ENCODE results near the gene NR2C2AP.
A peak's percentile ranks its signal among the peaks of the same experiment; 100 is the strongest.

Gene NR2C2AP

GRCh38 chr19:19171821-19172532, 31.2 kb downstream of the NR2C2AP start:
- Histone ChIP-seq H3K27ac (ENCODE audit: low read depth, low read length, poor library complexity, severe bottlenecking) (peak overlapping the region; percentile 73), H3F3A (ENCODE audit: insufficient read depth, low read length) (no peaks in the 10 kb centered on the region), H3K27me3 (ENCODE audit: insufficient read depth, low read length) (no peaks in the 10 kb centered on the region), H3K9me3 (ENCODE audit: low read length) (no peaks in the 10 kb centered on the region), H4K20me1 (ENCODE audit: insufficient read depth, low read length) (no peaks in the 10 kb centered on the region), H3K36me3 (ENCODE audit: insufficient read depth, low read length) (peaks cover 11% of the 10 kb centered on the region; the same call in 1 of the 2 replicates), H3K4me2 (ENCODE audit: low read length) (no peak overlapping the region; the same call in 1 of the 2 replicates), H3K4me3 (ENCODE audit: low read depth, low read length, poor library complexity, severe bottlenecking) (no peak overlapping the region), H3K9ac (ENCODE audit: low read length) (peak overlapping the region; percentile 11; the same call in 1 of the 2 replicates), H2AFZ (ENCODE audit: low read length) (no peak overlapping the region), H3K4me1 (ENCODE audit: insufficient read depth, low read length, severe bottlenecking) (peaks cover 55% of the 10 kb centered on the region), H3K9me2 (ENCODE audit: low read depth, low read length) (no peaks in the 10 kb centered on the region), H3K79me2 (ENCODE audit: insufficient read depth, low read length) (peaks cover 16% of the 10 kb centered on the region)
- TF ChIP-seq CTCF (IDR thresholded peaks at IDR 0.05; ENCODE audit: low read length), result no peak
- no peak for TF ChIP-seq EZH2 (IDR thresholded peaks at IDR 0.05; ENCODE audit: borderline replicate concordance, low read length)

- peaks cover 16% of the 10 kb centered on the region for H3K79me2 ChIP-seq (ENCODE audit: insufficient read depth, low read length)
- peak overlapping the region; percentile 56; the same call in 1 of the 2 replicates for H3K9ac ChIP-seq (ENCODE audit: low read length)
- no peaks in the 10 kb centered on the region for H3K27me3 ChIP-seq (ENCODE audit: insufficient read depth, low read length)
- no peak overlapping the region for H2AFZ ChIP-seq (ENCODE audit: low read length)
- H3K4me3 ChIP-seq (ENCODE audit: low read depth, low read length, poor library complexity, severe bottlenecking), result peak overlapping the region; percentile 93
- H3K9me3 ChIP-seq (ENCODE audit: low read length), result no peaks in the 10 kb centered on the region
- no peaks in the 10 kb centered on the region for H3F3A ChIP-seq (ENCODE audit: insufficient read depth, low read length)
- peak overlapping the region; percentile 73 for H3K27ac ChIP-seq (ENCODE audit: low read depth, low read length, poor library complexity, severe bottlenecking)
- peaks cover 64% of the 10 kb centered on the region for H3K4me1 ChIP-seq (ENCODE audit: insufficient read depth, low read length, severe bottlenecking)
- no peaks in the 10 kb centered on the region for H4K20me1 ChIP-seq (ENCODE audit: insufficient read depth, low read length)
- H3K36me3 ChIP-seq (ENCODE audit: insufficient read depth, low read length), result peaks cover 11% of the 10 kb centered on the region; the same call in 1 of the 2 replicates
- TF ChIP-seq CTCF (IDR thresholded peaks at IDR 0.05; ENCODE audit: low read length) (no peak), EZH2 (IDR thresholded peaks at IDR 0.05; ENCODE audit: borderline replicate concordance, low read length) (no peak)
- H3K4me2 ChIP-seq (ENCODE audit: low read length), result peak overlapping the region; percentile 95
- no peaks in the 10 kb centered on the region for H3K9me2 ChIP-seq (ENCODE audit: low read depth, low read length)
Observed at GRCh38 chr19:19170873-19171672, 32.1 kb downstream of the NR2C2AP start.

- H3K4me1 ChIP-seq (ENCODE audit: insufficient read depth, low read length, severe bottlenecking), result peaks cover 72% of the 10 kb centered on the region
- H3K79me2 ChIP-seq (ENCODE audit: insufficient read depth, low read length), result peaks cover 16% of the 10 kb centered on the region
- no peaks in the 10 kb centered on the region for H3F3A ChIP-seq (ENCODE audit: insufficient read depth, low read length)
- H4K20me1 ChIP-seq (ENCODE audit: insufficient read depth, low read length), result no peaks in the 10 kb centered on the region
- H3K27me3 ChIP-seq (ENCODE audit: insufficient read depth, low read length), result no peaks in the 10 kb centered on the region
- TF ChIP-seq CTCF (IDR thresholded peaks at IDR 0.05; ENCODE audit: low read length) (no peak), EZH2 (IDR thresholded peaks at IDR 0.05; ENCODE audit: borderline replicate concordance, low read length) (no peak)
- no peak within 1 kb of the TSS for H2AFZ ChIP-seq (ENCODE audit: low read length)
- peak within 1 kb of the TSS; percentile 95 for H3K4me2 ChIP-seq (ENCODE audit: low read length)
- H3K4me3 ChIP-seq (ENCODE audit: low read depth, low read length, poor library complexity, severe bottlenecking), result peak within 1 kb of the TSS; percentile 93
- peak within 1 kb of the TSS; percentile 97 for H3K27ac ChIP-seq (ENCODE audit: low read depth, low read length, poor library complexity, severe bottlenecking)
- peaks cover 15% of the 10 kb centered on the region; the same call in 1 of the 2 replicates for H3K36me3 ChIP-seq (ENCODE audit: insufficient read depth, low read length)
- H3K9me2 ChIP-seq (ENCODE audit: low read depth, low read length), result no peaks in the 10 kb centered on the region
- no peaks in the 10 kb centered on the region for H3K9me3 ChIP-seq (ENCODE audit: low read length)
- peak within 1 kb of the TSS; percentile 96 for H3K9ac ChIP-seq (ENCODE audit: low read length)
Observed at GRCh38 chr19:19170053-19170872, 33.0 kb downstream of the NR2C2AP start, which contains the start of gene MEF2B. Gene MEF2B (minus strand): TSS chr19:19170263. CDS start chr19:19150735, 19,528 bp downstream.
